Stimulated activated CD8-positive, alpha-beta memory T cell treated with anti-CD3 and anti-CD28 coated beads, Interleukin-12 subunit alpha, Interleukin-12 subunit beta, amount 100 ng/mL, for 1 hour (primary cell): ENCODE data around the gene COX17.

Experiments used
- DNase-seq: peaks from one replicate; pipeline ENCODE4 v3.0.0-alpha.2; 2020; ENCODE audit warnings: low read depth

Gene COX17

DNA sequence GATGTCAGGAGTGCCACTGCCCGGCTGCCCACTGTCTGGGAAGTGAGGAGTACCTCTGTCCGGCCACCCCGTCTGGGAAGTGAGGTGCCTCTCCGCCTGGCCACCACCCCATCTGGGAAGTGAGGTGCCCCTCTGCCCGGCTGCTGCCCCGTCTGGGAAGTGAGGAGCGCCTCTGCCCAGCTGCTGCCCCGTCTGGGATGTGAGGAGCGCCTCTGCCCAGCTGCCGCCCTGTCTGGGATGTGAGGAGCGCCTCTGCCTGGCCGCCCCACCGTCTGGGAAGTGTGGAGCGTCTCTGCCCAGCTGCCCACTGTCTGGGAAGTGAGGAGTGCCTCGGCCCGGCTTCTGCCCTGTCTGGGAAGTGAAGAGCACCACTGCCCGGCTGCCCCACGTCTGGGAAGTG is 3.3 kb downstream of the COX17 start:
- no peak for DNase-seq

DNA sequence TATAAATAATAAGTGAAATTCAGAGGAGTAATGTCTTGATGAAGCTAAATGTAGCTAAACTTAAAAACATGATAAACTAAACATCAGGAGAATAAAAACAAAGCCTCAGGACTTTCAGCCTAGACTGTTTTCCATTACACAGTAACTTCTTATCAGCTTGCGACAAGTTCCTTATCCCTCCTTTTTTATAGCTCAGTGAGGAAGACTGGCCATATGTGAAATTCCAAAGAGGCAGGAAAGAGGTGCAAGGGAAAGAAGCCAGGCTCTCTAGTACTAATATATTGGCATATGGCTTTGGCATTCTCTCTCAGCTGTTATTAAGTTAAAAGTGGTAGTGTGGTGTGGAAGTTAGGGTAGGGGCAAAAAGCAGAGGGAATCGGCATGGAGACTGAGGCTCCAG is 4.4 kb downstream of the COX17 start:
- DNase-seq: no peak

DNA sequence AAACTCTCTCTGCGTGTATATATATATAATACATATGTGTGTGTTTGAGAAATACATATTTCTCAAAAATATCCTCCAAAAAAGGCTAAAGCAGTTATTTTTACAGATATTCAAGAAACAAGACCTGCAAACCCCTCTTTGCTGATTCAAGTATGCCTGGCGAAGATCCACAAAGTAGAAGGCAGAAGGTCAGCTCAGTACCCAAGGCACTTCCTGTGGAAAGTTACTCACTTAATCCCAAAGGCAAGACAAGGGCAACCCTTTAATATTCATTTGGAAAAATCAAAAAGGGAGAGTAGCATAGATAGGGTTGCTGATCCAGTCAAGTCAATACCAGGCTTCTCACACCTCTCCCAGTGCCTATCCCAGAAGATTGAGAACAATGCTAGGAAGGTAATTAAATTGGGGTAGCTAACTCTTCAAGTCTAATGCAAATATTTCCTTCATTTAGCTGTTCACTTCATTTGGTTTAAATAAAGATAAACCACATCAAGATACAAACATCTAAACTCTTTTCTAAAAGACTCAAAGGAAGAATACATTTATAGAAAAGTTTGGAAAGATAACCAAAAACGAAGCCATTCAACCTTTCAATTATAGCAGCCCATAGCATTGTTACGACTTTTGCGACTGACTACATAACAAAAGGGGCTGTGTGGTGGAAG is 7.2 kb downstream of the COX17 start:
- no peak for DNase-seq

DNA sequence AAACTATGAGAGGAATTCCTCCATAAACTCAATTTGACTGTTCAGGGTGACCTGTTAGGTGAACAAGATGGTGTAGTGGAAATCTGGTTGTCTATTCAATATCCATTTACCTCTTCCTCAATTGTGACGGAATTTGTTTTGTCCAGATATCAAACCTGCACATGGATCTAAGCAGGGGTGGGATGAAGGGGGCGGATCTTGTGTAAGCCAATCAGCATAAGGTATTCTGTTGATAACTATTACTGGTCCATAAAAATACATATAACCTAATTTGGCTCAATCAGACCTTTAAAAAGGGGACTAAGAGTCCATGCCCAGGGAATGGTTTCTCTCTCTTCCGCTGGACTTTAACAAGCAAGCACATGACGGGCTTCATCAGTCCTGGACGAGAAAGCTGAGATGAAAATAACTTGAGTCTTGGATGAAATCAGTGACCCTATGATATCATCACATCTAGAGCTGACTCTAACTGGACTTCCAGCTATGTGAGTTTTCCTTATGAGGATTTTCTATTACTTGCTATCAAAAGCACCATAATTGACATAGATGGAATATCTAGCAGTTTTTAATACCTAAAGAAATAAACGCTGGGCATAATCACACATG is 11.1 kb downstream of the COX17 start:
- no peak for DNase-seq

DNA sequence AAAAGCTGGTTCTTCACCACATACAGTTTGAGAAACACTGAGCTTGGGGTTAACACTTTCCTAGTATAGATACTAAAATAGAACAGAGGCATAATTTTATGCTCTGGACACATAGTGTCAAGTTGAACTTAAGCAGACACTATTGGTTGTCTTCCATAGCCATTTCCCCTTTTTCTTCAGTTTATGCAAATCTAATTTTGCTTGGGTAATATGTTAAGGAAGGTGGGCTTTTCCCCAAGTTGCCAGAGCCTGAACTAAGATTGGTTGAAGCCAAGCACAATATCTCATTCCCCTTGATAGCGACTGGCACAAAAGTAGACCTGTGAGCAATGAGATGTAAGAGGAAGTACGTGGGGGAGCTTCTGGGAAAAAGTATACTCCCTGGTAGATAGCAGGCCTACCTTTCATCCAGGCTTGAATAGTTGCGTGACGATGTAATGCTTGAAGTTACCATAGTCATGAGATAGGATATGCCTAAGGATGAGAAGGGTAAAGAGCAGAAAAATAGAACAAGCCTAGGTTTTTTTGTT is 12.3 kb downstream of the COX17 start:
- no peak for DNase-seq

DNA sequence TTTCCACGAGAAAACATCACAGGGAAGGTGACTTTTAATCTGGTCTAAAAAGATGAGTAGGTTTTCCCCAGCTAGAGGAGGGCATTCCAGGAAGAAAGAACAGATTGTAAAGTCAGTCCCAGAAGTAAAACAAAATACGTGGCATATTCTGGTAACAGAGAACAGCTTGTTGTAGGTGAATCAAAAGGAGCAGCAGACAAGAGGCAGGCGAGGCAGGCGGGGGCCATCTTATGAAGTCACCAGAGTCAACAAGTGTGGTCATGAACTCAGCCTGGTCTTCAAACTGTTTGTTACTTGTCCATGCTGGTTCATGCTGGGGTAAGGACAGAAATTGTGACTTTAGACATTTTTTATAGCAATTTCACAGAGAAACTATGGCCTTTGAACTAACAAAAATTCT is 12.8 kb downstream of the COX17 start:
- DNase-seq: no peak

DNA sequence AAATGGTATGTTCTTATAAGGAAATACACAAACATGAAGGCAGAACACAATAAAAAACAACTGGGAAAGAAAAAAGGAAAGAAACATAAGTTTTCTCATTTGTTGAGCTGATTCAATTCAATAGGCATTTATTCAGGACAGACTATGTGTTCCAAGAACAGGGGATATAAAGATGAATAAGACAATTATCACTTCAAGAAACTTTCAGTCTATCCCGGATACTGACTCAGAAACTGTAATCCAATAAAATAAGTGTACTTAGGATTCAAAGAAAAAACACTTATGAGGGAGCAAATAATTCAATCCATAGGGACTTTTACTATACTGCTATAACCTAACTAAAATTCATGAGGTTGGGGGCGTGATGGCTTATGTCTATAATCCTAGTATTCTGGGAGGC is 13.3 kb downstream of the COX17 start:
- DNase-seq: no peak

DNA sequence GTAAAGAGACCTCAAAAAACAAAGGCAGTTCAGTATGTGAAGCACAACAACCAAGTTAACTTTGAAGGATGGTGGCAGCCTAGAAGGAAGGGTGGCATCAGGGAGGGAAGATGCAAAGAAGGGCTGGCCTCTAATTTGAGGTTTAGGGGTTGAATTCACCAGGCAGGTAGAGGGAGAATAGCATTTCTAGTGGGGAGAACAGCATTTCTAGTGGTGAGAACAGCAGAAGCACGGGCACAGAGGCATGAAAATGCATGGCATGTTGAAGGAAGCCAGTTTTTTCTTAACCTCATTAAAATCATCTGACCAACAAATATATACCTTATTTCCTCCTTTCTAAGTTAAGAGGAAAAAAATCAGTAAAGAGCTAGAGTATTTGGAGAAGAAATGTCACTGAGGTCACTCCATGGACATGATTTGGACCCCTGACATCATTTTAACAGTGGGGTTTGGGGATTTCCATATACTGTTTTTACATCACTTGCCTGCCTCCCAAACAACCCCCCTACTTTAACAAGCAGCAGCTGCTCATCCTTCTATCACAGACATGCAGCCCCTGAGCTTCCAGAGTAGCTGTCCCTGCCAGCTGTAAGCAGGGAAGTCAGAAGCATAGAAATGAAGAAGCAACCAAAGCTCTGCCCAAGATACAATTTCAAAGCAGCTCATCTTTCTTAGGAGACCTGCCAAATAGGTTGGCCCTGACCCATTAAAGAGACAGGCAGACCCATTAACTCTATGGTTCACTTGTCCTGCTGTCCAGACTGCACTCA is 14.4 kb downstream of the COX17 start:
- no peak for DNase-seq

DNA sequence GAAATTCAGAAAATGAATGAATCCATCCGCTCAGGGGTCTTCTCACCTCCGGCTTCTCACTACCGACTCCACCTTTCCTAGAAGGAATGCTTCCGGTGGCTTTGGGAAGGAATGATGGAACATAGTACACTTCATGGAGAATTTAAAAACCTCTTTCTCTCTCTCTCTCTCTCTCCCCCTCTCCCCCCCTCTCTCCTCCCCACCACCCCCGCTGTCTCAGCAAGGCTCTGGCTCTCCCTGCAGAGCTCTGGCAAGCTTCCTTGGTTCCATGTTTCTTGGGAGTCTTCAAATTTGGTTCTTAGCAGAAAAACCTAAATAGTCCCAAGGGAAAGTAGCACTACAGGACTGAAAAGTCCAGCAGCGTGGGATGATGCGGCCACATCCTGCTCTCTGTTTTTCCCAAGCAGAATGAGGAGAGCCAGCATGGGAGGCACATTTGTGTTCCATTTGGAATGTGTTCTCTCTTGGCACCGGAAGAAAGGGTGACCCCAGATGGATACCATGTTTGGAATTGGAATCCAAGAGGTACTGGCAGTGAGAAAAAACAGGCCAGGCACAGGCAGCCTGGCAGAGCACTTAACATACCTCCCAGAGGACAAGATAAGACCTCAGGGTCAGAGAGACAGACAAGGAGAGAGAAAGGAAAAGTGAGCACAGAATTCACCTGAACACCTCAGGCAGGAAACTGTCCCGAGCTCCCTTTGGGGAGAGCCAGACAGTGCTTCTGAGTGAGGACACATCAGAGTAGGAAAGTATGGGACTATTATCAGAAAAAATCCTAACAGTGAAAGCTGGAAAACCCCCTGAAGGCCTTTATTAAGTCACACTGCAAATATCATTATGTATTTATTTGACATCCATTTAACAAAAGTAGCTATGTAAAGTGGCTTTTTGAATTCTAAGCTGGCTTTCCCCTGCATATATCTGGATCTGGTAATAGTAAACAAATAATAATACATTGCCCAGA is 16.4 kb downstream of the COX17 start, which contains the start of gene POPDC2:
Gene POPDC2, minus strand, starts transcription at position 116 of the 967 bp plus-strand sequence. CDS start 166 bp downstream, outside the sequence.
- DNase-seq: no peak

DNA sequence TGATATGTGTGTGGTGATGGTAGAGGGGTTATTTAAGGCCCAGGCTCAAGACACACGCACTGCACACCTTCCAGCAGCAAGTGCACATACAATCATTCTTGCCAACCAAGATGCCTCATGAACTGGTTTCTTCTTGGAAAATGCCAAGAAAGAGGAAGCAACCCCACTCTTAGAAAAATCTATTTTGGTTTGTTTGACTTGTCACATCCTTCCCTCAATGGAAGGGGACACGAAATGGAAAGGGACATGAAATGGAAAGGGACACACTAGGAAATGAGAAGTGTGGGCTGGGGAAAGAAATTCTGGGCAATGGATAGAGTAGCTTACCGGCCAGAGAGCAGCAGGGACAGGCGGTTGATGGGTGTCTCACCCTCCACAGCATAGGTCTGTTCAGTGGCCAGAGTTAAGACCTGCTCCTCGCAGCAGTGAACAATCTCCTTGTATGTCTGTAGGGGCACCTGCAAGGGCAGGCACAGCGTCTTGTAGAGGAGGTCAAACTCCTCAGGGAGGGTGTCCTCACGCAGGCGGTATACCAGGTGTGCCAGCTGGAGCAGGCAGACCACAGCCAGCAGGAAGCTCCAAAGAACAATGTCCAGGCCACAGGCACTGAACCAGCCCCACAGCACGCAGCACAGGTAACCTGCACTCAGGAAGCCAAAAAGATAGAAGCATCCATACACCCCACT is 17.5 kb downstream of the COX17 start:
- DNase-seq: no peak

DNA sequence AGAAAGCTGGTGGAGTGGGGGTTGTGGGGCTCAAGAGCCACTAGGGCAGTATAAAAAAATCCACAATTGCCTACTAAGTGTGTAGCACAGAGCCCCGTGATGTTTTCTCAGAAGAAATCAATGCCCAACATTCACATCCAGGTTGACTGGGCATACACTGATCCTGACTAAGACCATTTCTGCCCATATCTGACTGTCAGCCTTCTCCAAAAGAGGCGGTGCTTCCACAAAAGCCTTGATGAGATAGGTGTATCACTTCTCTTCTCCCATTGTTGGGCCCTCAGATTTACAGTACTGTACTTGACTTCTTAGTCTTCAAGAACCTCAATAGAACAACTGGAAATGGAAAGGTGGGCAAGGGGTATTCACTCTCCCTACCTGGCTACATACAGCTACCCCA is 18.2 kb downstream of the COX17 start:
- no peak for DNase-seq

DNA sequence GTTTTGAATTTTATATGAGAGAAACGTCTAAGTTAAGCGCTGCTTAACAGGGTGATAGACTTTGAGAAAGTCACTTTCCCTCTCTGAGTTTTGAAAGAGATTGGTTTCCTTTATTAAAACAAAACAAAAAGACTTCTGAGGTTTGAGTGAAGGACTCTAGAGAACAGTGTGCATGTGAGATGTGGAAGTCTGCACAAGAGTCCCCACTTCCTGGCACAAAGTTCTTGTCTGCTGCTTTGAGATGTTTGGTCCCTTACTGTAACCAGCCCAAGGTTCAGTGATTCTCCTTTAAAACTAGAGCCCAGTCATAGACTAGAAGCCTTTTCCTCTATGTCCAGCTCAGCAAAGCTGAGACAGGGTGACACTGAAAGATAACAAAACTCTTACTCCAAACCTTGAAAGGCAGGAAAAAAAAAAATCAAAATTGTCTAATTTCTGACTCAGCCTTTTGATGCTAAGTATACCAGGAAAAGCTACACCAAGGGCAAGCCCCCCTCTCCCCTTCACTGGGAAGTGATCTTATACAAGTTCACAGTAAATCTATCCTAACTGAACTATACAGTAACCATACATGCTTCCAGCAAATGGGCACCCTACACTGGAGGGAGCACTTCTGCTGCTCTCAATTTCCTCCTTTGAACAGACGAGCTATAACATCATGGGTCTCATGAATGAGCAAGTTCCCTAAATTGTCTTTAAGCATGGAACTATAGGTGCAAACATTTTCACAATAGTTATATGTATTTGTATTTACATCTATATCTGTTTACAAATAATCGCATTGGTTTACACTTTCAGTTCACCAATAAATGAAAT is 19.1 kb downstream of the COX17 start:
- no peak for DNase-seq

DNA sequence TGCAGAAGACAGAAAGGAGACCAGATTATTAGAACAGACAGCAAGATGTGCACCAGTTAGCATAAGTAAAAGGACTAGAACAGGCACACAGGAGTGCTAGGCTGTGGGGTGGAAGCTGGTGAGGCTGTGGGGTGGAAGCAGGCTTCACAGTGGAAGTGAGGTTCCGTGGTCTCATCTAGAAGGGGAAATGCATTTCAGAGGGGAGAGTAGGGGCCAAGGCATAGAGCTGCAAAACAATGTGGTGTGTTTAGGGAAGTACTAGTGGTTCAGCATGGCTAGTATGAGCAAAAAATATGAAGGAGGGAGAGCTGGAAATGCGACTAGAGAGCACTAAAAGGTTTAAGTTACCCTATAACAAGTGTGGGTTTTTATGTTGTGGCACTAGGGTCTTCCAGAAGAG is 23.3 kb downstream of the COX17 start:
- DNase-seq: no peak

DNA sequence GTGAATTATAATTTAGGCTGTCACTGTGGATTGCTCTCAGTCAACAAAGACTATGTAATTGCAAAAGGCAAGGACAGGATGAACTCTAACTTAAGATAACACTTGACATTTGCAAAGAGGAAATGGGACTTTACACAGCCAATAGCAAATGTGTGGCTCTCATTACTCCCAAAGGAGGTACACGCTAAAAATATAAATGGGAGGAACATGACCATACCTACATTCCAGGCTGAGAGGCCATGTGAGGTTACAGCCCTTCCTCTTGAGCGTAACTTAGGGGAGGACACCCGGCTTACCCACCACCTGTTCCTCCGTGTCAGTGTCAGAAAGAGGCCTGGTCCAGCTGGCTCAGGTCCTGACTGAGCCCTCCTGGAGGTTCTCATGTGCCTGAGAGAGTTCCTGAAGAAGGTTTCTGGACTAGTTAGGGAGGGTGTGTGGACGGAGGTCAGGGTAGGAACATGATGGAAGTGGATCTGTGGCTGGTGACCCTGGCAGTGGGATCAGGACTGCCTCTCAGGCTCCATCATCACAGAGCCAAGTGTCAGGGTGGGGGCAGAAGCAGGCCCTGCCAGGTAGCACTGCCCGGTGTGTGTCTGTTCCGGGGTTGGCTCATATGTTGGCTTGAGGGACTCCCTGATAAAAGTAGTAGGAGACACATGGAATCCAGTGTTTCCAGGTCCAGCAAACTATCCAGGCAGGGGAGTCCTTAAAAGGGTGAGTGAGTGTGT is 24.7 kb downstream of the COX17 start:
- no peak for DNase-seq

DNA sequence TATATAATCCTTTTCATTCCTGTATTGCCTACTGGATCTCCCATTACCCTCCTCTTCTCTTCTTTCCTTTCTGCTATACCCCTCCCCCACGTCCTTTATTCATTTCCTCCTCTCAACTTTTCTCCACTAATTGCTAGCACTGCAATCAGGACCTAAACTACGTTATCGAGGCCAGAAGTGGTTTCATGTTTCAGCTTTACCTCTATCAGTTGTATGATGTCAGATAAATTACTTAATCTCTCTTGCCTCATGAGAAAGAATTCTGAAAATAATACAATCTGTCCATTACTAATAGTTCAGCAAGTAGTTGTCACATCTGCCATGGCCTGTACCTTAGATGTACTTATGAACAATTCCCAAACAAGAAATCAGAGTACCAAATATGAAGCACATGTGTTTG is 27.4 kb downstream of the COX17 start:
- no peak for DNase-seq

DNA sequence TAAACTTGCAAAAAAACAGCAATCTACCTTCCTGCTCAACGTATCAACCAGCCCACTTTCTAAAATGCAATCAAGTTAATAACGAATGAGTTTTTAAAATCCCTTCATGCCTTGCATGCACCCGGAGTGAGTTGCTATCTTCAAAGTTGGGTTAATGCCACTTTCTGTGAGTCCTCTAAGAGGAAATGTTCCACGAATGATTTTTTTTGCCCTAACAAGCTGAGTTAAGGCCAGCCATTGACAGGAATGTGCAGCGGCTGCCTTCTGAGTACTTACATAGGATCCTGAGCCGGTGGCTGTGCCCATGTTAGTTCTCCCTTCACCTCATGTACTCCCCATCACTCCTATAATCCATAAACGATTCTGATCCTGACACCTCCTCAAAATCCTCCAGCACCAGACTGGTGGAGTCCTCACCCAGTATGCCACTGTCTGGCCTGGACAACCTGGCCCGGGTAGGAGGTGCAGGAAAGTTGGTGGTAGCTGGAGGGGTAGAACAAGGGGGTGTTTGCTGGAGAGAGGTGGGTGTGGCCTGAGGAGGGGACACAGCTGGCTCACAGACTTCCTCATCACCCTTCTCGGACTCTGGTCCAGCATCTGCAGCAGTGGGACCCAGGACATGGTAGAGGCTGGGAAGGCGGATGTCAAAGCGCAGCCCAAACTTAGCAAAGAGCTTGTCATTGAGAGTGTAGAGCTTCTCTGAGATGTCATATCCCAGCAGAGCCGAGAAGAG is 29.2 kb downstream of the COX17 start:
- DNase-seq: no peak

DNA sequence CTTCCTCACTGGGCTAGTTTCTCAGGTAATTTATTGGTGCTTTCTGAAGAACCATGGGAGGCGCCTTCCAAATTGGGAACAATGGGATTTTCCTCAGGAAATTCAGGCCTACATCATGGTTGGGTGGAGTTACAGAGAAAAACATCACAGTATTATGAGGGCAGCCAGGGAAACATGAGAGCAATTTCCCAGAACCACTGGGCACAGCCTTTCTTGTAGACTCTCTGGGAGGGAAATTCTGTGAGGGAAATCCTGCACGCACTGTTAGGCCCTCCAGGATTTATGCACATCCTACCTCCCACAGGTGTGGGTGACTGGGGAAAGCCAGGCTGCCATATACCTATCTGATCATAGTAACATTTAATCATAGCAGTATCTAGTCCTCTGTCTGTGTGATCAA is 30.0 kb downstream of the COX17 start:
- DNase-seq: no peak

DNA sequence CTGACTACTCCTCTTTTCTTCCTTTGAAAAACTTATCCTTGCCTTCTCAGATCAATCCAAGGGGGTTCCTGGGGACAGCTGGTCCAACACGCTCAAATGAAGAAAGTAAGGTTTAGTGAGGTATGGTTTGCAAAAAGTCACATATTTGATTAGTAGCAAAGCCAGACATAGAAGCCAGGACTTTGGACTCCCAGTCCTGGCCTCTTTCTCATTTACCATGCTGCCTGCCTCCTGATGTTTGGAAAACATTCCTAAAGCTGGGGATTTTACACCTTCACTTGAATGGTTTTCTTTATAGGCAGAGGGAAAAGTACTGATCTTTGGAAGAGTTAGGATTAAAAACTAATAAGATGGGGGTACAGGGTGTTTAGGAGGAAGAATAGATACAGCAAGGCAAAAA is 31.4 kb downstream of the COX17 start:
- DNase-seq: no peak

DNA sequence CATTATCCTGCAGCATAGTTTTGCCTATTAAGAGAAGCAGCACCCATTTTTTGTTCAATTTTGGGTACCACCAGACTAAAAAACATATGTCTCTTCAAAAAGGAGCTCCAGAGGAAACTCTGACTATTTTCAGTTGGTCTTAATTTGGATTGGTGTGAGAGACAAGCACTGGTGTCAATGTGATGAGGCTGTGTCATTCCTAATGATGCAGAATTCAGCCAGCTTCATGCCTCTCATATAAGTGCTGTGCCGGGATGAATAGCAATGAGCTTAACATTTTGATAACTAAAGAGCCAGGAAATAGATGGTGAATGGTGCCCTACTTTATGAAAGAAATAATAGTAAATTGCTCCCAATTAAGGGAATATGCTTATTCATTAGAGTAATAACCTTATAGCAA is 32.7 kb downstream of the COX17 start:
- DNase-seq: no peak
